HG02884 (cell line): Measurements from ENCODE around the gene PEX11A.

Source experiments
- ATAC-seq: cut with Tn5 transposase; IDR thresholded peaks from one replicate; pipeline ENCODE4 v1.9.1; 2021; ENCODE audit warnings: mild to moderate bottlenecking, moderate library complexity; ENCODE audit not compliant: unreplicated experiment

The PEX11A gene

DNA sequence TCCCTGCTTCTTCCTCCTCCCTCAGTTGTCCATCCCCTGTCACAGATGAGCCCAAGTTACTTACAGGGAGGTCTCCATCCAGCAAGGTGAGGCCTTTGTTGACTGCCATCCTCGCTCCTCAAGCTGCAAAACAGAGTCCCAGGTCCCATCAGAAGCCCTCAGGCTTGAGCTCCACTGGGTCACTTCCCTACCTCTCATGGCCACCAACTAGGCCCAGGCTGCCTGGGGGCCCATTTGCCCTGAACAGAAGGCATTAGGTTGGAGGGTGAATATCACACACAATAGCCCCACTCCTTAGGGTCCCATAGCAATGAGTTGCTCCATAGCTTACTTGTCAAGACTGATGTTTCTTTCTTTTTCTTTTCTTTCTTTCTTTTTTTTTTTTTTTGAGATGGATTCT is 13.2 kb downstream of the PEX11A start:
- ATAC-seq = no peak

DNA sequence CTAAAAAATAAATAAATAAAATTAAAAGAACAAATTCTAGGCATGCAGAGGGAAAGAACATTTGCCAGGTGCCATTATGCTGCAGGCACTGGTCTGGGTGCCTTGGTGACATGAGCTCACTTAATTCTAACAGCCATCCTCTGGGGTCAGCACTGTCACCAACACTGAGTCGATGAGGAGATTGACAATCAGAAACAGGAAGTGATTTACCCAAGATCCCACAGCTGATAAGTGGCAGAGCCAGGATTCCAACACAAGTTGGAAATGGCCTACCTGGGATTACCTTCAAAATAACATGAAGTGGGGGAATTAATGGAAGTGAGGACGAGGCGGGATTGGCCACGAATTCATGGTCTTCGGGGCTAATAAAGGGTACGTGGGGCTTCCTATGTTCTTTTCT is 14.9 kb downstream of the PEX11A start:
- ATAC-seq = no peak

DNA sequence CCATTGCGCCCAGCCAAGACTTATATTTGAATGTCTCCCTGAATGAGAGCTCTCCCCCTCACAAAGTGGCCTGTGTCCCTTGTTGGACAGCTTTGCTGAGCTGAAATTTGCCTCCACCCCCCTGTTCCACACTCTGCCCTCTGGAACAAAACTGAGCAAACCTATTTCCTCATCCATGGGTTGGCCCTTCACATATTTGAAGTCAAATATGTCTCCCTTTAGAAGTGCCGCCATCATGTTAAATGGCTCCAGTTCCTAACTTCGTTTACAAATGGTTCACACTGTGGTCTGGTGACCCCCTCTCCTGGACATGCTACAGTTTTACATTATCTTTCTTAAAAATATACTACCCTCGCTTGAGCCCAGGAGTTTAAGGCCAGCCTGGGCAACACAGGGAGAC is 16.0 kb downstream of the PEX11A start:
- ATAC-seq = no peak

DNA sequence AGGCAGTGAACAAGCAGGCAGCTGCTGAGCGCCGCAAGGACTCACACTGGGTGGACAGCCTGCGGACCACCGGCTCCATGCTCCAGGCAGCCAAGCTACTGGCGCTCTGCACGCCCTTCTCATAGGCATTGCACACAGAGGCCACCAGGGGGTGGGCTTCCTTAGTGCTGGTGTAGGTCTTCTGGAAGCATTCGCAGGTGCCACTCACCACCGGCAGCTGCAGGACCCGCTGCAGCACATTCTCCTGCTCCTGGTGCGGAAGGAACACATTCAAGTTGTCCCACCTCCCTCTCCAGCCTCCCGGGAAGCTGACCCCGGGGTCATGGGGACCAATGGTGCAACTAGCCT is 17.4 kb downstream of the PEX11A start:
- no peak for ATAC-seq

DNA sequence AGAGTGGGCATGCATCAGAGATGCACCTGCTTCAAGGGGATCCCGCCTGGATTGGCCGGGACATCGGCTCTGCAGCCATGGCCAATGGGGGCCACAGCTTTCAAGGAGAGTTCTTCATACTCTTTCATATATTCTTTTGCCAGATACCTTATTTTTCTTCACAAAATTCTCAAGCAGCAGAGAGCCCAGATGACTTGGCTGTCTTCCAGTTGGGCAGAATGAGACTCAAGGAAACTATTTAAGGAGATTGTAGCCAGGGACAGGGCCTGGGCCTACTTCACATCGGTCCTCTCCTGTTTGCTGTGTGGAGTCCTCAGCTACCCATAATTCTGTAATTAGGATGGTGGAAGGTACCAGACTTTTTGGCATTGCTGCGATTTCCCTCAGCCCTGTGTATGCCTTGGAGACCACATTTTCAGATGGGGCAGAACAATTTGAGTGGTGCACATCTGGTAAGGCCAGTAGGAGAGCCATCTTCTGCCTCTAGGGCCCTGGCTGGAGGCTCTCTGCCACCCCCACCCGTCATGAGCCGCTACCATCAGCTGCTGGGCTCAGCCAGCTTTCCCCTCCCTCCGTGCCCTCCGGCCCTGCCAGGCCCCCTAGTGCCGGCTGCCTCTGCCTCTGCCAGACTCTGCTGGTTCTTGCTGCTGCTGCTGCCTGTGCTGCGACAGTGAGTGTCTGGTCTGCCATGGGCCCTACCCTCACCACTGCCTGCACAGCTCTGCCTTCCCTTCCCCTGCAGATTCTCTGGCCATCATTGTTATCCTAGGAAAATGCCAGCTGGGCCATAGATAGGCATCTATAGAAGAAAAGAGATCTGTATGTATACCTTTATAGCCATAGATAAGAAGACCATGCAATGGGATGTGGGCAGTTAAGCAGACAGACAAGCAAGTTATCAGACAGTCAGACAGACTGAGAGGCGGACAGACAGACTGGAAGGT is 18.1 kb downstream of the PEX11A start:
- ATAC-seq = no peak

DNA sequence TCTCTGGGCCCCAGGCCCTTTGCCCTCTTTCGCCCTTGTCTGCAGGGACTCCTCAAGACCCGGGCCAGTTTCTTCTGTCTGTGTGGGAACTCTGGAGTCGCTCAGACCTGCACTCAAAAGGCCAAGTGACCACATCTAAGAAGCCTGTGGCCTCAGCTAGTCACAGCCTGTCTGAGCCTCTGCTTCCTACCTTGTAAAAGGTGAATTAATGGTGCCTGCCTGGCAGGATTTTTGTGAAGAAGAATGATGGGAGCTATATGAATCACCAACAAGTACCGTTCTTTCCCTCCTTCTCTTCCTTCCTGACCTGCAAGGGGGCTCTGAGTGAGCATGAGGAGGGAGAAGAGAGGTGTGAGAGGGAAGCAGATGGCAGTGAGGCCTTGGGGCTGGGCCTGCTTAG is 18.9 kb downstream of the PEX11A start:
- ATAC-seq = no peak

DNA sequence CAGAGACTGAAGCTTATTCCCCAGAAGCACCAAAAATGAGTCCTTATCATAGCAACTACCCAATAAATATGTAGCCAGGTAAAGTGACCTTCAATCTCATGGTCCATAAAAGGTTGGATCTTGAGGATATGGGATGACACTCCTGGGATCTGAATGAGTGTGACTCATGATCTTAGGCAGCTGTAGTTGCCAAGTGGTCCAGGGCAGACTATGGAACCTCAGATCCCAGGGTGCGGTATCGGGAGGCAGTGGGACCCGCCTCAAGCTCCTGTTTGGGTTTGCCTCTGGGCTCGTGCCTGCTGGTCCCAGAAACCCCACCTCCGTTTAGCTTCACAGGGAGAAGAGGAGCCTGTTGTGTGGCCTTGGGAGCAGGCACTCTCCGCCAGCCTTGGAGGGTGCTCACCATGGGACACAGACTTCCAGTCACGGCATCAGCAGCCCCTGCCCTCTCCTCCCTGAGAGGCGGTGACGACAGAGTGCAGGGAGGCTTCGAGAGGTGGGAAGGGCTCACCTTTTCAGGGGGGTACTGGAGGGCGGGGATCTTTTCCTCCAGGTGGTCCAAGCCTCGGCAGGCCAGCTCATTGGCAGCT is 19.5 kb downstream of the PEX11A start:
- ATAC-seq = no peak

DNA sequence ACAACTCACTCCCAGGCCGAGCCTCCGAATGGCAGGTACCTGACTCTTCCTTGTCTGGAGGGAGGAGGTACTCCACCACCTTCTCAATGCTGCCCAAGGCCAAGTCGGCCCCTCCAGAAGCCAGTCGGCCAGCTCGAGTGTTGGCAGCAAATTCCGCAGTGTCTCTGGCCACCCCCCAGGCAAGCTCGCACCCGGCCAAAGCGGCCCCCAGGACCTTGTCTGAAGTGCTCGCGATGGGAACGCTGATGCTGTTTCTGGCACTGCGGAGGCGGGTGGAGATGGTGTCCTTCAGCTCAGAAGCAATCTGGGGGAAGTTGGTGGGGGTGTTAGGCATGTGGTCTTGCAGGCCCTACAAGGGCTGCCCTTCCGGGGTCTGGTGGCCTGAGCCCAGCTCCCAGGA is 20.6 kb downstream of the PEX11A start:
- ATAC-seq = no peak

DNA sequence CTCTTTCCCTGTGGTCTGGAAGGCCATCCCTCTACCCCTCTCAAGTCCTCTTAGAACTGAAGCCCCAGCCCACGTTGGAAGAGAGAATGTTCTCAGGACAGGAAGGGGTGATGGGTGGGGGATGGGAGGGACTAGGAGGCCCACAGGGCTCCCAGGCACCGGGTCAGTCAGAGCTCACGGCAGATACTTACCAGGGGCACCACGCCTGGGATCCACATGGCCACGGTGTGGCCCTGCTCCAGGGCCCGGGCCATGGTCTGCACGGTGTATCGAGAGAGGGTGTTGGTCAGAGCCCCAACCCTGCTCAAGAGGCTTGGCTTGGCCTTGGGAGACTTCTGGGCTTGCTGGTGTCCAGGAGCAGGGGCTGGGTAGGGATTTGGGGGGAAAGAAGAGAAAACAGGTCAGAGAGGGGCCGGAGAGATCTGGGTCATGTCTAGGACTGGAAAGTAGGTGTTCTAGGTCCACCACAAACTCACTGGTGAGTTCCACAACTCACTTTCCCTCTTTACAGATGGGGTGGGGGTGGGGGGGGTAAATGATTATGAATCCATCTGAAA is 21.2 kb downstream of the PEX11A start:
- no peak for ATAC-seq

DNA sequence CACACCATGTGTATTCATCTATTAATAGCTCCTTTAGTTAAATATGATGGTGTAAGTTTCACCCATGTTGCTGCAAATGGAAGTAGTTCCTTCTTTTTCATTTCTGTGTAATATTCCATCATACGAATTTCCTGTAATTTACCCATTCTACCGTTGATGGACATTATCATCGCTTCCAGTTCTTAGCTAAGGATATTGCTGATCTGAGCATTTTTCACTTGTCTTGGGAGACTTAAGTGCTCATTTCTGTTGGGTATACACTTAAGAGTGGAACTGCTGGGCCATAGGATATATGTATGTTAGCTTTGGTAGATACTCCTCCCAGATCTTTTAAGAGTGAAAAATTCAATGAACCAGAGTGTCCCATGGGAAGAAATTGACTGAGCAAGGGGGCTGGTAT is 22.4 kb downstream of the PEX11A start:
- no peak for ATAC-seq

DNA sequence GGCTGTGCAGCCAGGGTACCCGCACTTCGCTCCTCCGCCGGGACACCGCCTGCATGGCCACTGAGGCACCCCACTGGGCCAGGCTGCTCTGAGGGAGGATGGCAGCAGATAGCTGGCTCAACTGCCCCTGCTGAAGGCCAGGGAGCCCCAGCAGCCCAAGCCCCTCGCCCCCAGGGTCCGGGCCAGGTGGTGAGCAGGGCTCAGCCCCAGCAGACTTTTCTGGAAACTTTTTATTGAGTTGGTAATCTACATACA is 22.9 kb downstream of the PEX11A start:
- ATAC-seq = no peak

DNA sequence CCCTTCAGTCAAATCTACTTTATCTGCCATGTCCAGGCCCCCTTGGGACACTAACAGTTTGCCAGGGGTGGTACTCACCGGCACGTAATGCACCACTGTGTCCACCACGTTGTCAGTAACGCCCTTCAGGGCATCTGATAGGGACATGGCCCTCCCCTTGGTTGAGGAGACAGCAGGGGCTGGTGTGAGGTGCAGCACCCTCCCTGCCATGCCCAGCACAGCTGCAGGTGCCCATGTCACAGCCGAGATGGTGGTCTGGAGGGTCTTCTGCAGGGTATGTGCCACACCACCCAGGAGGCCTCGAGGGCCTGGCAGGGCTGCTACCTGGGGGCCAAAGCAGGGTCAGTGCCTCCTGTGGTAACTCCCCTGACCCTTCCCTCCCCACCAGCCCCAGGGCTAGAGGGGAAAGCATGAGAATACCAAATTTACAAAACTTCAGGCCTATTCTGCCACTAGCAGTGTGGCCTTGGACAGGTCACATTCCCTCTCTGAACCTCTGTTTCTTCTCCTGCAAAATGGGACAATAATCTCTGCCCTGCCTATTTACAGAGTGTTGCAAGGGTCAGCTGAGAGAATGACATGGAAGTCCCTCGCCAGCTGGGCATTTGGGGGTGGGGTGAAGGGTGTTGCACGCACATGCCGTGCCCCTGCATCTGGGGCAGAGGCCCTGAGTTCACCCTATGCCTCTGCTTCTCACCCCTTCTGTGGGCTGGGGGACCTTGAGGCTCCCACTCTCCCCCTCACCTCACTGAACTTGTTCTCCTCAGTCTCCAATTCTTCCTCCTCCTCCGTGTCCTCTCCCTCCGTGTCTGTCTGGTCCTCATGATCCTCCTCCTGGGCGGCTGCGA is 23.5 kb downstream of the PEX11A start:
- ATAC-seq = no peak

DNA sequence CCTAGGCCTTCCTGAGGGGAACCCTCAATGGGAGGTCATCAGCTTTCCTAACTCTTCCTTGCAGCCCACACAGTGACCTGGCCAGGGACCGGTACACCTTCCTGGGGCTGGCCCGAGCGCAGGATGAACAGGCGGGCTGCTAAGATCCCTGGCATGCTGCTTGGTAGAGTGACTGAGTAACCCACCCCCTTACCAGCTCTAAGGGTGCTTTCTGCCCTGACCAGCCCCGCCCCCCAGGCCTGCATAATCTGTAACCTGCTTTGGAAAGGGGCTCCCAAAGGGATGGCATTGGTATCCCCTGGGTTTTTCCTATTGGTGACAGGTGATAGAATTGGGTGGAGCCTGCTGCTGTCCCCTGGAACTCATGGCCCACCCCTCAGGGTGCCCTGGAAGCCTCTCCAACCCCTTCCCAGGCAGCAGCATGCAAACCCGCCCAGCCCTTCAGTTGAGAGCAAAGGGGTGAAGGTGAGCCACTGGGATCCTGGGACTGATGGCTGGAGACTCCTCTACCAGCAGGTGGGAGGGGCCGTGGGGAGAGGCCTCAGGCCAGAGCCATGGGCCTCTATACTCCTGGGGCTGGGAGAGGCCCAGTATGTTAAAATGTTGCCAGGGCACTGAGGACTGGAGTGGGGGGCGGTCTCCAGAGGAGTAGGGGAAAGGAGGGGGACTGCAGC is 24.2 kb downstream of the PEX11A start:
- no peak for ATAC-seq

DNA sequence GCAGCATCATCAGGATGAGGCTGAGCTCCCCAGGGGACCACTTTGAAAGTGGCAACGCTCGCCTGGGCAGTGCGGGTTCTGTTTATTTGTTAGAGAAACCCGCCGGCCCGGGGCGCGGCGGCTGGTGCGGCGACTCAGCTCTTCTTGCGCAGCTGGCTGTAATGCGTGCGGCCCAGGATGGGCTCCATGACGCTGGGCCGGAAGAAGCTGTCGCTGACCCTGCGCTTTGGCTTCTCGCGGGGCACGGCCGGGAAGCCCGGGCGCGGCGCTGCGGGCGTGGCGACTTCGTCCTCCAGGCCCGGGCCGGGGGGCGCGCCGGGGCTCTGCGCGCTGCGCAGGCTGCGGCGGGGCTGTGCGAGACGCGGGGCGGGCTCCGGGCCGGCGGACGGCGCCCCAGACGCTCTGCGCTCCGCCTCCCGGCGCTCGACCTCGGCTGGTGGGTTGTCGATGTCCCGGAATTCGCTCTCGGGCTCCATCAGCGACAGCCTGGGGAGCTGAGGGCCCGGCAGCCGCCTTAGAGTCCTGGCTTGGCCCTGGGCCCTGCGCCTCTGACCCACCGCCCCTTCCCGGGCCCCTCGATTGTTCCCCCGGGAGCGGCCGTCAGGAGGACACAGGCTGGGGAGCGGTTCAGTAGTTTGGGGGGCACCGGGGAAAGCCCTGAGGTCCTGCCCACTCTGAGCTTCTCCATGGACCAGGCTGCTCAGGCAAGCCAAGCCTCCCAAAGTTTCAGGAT is 24.9 kb downstream of the PEX11A start:
- ATAC-seq = no peak

DNA sequence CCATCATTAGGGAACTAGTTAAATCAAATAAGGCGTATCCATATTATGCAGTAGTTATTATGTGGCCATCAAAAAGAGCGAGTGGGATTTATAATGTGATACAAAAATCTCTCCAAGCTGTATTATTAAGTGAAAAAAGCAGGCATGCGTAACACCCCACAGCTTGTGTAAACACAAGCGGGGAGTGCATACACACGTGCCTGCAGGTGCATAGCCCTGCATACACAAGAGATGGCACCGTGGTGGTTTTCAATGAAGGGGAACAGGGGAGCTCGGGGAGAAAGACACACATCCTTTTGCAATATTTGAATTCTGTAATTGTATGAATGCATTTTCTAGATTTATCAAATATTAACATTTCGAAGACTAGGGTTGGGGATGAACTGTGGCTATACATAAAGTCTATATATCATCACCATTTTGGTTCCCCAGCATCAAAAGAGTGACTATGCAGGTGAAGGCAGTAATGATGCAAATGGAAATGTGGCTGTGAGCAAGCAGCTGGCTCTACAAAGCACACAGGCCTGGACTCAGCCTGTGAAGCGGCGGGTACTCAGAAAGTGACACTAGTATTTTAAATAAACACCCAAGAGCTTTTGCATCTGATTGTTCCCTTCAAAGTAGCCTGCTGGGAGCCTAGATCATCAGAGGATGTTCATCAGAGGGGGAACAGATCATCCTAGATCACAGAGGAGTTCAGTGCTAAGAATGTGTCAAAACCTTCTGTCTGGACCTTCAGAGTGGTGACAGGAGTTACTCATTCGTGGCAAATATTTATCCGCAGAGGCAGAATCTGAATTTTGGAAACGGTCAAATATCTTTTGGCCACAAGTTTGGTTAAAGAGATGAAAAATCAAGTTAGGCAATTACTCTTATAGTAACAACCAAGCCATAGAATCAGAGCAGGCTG is 25.9 kb downstream of the PEX11A start:
- no peak for ATAC-seq

DNA sequence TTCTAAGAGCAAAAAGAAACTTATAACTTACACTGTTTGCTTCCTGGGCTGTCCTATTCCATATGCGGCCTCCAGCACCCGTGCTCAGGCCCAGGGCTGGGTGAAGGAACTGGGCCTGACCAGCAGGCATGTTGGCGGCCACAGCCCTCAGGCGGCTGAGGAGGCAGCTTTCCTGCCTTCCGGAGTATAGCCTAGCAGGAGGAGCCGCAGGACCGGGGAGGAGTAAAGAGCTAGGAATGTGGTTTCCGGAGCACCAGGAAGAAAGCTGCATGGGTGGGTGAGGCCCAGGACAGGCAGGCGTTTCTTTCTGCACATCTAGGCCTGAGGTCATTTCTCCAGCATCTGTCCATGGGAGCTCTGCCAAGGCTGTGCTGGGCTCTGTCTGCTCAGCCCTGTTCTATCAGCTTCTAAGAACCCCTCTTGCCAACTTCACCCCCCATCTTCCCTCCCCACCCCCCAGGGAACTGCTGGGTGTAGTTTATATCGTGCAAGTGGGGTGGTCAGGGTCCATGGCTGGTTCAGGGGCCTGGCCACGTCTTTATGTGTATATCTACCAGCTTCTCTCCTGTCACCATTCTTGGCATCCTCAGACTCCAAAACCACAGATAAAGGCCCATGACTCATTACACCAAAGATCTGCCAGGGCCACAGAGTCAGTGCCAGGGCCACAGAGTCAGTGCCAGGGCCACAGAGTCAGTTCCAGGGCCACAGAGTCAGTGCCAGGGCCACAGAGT is 27.5 kb downstream of the PEX11A start:
- ATAC-seq = no peak

DNA sequence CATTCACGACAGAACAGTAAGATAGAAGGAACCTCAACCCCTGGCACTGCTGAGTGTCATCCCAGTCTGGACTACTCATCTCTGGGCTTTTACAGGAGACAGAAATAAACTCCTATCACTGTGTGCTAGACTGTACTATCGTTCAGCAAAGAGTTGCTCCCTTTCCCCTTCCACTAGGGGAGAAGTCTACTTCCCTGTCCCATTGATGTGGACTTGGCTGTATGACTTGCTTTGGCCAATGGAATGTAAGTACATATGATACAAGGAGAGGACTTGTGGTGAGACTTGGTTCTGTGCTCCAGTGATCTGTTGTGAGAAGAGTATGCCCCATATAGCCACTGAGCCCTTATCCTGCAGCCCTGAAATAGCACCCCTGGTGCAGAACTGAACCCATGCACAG is 30.0 kb downstream of the PEX11A start:
- no peak for ATAC-seq

DNA sequence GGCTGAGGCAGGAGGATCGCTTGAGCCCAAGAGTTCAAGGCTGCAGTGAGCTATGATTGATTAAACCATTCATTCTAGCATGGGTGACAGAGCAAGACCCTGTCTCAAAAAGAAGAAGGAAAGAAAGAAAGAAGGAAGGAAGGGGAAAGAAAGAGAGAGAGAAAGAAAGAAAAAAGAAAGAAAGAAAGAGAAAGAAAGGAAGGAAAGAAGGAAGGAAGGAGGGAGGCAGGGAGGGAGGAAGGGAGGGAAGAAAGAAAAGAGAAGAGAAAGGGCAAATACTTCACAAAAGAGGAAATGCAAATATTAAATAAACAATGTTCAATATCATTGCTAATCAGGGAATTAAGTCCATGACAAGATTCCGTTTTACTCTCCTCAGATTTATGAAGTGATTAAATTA is 31.3 kb downstream of the PEX11A start:
- no peak for ATAC-seq

DNA sequence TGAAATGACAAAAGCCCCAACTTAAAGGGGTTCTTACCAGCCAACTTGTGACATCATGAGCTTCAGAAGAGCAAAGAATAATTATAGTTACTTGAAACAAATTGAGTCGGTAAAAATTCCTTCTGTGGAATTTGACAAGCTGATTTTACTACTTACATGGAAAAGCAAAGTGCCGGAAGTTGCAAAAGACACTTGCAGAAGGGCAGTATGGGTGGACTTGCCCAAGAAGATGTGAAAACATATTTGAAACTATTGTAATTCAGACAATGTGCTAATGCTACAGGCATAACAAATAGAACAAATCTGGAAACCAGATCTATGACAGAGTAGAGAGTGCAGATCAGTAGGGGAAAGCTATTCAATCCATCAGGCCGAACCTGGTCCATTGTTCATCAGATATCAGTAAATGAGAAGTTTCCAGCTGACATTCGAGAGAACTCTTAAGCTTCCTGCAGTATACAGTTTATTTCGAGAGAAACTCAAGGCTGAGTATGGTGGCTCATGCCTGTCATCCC is 32.8 kb downstream of the PEX11A start:
- no peak for ATAC-seq
